ENCODE measurements around the gene SCIN.
A peak's percentile ranks its signal among the peaks of the same experiment; 100 is the strongest.
"Not testable (repeated sequence)": the region's sequence is repeated elsewhere in the genome, so short reads cannot be mapped to it uniquely, and the experiment has no call there.

SCIN gene

DNA sequence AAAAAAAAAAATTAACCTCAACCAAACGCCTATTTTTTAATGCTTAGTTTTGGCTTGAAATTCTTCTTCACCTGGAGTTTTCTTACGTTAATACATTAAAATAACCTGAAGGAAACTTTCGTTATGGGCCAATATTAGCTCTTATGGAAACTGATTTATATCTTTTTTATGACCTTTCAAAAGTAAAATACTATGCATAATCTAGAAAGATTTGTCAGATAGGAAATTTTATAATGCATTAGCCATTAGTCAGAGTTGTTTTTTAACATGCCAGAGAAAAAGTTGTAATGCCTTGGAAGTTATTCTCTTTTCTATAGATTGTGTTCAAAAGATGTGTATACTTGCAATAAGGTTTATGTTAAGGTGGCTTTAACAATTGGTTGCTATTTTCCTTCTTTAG lies 82.6 kb downstream of the SCIN start:
- DNase-seq = no peak

DNA sequence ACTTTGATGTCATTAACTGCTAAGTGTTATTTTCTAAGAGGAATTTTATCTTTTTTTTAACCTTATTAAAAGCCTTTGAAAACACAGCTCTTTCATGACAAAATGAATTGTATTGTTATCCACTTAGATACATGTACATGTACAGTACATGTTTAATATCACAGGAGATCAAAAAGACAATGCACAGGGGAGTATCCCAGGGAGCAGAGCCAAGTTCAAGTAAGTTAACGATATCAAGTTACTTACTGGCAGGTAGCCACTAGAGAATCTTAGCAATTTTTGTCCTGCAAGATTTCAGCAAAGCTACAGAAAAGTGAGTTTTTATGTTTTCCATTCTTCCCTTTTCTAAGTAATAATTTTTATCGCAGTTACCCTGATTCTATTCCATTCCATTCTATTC lies 83.0 kb downstream of the SCIN start:
- DNase-seq = no peak

DNA sequence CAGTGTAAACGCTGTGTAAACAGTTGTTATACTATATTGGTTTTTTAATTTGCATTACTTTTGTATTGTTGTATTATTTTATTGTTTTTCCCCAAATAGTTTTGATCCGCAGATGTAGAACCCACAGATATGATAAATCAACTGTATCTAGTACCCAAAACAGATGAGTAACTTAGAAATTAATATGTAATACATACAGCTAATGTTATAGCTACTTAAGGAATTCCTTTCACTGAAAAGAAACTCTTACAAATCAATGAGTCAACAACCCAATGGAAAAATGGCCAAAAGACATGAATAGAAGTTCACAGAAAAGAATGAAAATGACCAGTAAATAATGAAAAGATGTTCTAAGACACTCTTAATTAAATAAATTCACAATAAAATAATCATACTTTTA lies 84.6 kb downstream of the SCIN start:
- no peak for DNase-seq

- DNase-seq = not testable (repeated sequence)
These were observed 89.9 kb downstream of the SCIN start for GRCh38 chr7:12660423-12660822.

DNA sequence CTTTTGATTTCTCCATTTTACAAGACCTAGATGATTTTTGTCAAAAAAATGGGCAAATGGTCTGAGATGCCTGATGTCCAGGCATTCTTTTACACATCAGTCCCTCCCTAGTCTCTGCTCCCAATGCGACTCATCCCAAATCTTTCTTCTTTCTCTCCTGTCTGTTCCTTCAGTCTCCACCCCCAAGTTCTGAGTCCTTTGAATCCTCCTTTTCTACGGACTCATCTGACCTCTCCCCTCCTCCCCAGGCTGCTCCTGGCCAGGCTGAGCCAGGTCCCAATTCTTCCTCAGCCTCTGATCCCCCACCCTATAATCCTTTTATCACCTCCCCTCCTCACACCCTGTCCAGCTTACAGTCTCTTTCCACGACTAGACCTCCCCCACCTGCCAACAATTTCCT lies 90.5 kb downstream of the SCIN start:
- not testable (repeated sequence) for DNase-seq

DNA sequence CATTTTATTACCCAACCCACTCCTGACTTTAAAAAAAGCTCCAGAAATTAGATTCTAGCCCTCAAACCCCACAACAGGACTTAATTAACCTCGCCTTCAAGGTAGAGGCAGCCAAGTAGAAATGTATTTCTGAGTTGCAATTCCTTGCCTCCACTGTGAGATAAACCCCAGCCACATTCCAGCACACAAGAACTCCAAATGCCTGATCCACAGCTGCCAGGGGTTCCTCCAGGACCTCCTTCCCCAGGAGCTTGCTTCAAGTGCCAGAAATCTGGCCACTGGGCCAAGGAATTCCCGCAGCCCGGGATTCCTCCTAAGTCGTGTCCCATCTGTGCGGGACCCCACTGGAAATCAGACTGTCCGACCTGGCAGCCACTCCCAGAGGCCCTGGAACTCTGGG lies 91.1 kb downstream of the SCIN start:
- no peak for DNase-seq

GRCh38 chr7:12670000-12670729 lies 99.6 kb downstream of the SCIN start:
- no peak for DNase-seq

DNA sequence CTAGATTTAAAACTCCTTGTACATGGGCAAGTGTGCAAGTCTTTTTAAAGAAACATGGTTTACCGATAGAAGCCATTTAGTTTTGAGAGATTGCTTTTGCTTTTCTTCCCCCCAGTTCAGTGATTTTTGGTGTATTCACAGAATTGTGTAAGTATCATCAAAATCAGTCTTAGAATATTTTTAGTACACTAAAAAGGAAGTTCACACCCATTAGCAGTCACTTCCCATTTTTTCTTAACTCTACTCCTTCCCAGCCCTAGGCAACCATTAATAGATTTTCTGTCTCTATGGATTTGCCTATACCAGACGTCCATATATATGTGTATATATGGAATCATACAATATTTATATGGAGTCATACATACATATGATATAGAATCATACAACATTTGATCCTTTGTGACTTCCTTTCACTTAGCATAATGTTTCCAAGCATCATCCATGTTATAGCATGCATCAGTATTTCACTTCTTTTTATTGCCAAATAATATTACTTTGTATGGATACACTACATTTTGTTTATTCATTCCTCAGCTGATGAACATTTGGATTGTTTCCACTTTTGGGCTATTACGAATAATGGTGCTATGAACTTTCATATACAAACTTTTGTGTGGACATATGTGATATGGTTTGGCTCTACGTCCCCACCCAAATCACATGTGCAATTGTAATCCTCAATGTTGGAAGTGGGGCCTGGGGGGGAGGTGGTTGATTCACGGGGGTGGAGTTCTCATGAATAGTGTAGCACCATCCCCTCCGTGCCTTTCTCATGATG lies 100.4 kb downstream of the SCIN start:
- no peak for DNase-seq

DNA sequence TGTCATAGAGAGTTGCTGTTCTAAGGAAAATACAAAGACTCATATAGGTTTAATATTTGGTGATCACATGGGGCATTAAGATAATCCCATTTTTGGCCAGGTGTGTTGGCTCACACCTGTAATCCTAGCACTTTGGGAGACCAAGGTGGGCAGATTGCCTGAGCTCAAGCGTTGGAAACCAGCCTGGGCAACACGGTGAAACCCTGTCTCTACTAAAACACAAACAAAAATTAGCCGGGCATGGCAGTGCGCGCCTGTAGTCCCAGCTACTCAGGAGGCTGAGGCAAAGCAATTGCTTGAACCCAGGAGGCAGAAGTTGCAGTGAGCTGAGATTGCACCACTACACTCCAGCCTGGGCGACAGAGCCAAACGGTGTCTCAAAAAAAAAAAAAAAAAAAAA lies 102.9 kb downstream of the SCIN start:
- DNase-seq = not testable (repeated sequence)

DNA sequence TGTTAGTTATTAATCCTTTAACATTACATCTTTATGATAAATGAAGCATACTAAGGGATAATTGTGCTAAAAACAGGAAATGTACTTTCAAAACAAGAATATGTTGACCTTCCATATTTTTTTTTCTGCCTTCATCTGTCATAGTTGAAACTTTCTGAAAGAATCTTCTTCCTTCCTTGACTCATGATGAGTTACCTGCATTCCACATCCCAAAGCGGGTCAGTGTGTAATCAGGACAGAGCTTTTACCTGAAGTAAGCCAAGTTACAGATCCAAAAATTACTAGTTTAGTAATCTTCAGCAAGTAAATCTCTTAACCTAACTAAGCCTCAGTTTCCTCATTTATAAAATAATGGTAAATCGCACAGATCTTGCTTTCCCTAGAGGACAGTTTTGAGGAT lies 103.5 kb downstream of the SCIN start:
- no peak for DNase-seq

GRCh38 chr7:12674861-12675260 lies 104.3 kb downstream of the SCIN start:
- peak; percentile 46 to 59 for DNase-seq

GRCh38 chr7:12683678-12684585 lies 113.4 kb downstream of the SCIN start:
- DNase-seq = peak in 1 of 2 experiments; percentile 39

DNA sequence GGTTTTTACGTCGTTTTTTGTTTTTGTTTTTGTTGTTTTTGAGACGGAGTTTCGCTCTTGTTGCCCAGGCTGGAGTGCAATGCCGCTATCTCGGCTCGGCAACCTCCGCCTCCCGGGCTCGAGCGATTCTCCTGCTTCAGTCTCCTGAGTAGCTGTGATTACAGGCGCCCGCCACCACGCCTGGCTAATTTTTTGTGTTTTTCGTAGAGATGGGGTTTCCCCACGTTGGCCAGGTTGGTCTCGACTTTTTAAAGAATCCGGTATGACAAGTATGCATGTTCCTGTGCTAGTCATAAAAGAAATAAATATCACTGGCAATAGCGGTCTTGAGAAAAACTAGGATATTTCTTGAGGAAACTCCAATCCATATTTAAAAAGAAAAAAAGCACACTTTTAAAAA lies 114.2 kb downstream of the SCIN start:
- DNase-seq = no peak

- DNase-seq = peak; percentile 82
These were observed 115.0 kb downstream of the SCIN start for GRCh38 chr7:12685550-12685949.

- DNase-seq = peak; percentile 99
These were observed 115.8 kb downstream of the SCIN start for GRCh38 chr7:12686234-12686890.

DNA sequence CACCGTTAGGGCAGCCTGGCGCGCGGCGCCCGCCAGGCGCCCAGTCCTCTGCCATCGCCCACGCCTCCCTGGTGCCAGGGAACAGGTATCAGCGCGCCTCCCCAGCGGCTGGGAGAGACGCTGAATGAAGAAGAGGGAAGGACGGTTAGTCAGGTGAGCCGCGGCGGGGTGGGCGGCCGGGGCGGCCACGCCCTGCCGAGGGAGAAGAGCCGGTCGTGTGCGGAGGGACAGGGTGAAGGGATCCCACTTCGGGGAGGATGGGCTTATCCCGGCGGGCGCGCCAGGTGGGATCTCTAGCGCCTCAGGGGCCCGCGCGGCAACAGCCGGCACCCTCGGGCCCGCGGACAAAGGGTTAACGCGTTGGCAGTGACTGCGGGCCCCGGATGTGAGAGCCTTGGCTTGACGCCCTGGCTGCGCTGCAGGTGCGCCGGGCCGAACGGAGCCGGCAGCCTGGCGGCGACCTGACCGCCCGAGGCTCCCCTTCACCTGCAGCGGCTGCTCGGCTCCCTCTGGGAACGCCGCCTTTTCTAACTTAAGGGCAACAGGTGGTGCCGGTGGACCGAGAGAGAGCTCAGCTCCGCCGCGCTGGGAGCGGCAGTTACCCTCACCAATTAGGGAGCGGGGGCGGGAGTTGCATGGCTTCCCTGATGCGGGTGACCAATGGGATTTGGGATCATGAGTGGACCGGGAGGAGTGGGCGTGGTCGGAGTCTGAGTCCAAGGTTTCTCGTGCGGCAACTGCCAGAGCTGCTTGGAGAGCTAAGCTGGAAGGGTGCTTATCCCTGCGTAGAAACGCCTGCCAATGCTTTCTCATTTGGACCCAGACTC lies 116.6 kb downstream of the SCIN start, which contains the start of gene ARL4A:
TSS of gene ARL4A (plus strand) at position 743 of the 827 bp plus-strand sequence. CDS start 622 bp downstream, outside the sequence.
- peak; percentile 100 for DNase-seq

GRCh38 chr7:12687718-12688171 lies 117.2 kb downstream of the SCIN start:
- DNase-seq = no peak

- not testable (repeated sequence) for DNase-seq
These were observed 118.1 kb downstream of the SCIN start for GRCh38 chr7:12688485-12689170.

DNA sequence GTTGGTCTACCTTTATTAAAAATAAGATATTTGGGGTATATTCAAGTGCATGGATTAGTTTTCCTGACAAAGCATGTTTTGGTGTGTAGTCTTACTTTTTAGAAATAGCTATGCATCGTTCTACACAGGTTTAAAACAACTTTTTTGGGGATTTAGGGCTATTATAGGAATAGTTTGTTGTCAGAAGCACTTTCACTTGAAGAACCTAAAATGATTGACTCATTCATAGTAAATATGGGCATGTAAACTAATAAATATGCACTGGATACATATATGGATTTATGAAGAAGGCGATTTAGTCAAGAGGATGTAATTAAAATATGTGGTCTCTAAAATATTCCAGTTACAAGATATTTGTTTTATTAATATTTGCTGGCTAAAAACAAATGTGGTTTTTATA lies 118.9 kb downstream of the SCIN start:
- no peak for DNase-seq

- no peak for DNase-seq
These were observed 119.7 kb downstream of the SCIN start for GRCh38 chr7:12690041-12690878.
